Stimulated activated CD4-positive, alpha-beta T cell treated with anti-CD3 and anti-CD28 coated beads, Interleukin-1b, Interleukin-23, amount 100 ng/mL, for 48 hours (primary cell): ENCODE measurements around the gene MBOAT7.
A peak's percentile ranks its signal among the peaks of the same experiment; 100 is the strongest.

Experiments used
- DNase-seq: peaks from one replicate; pipeline ENCODE4 v3.0.0-alpha.2; 2020

Gene MBOAT7

GRCh38 chr19:54137699-54138488 lies 51.5 kb downstream of the MBOAT7 start, which contains the start of gene CNOT3:
Gene CNOT3, plus strand, starts transcription at chr19:54137762. Its CDS starts 5,217 bp downstream, at chr19:54142979.
- DNase-seq: peak; percentile 39

GRCh38 chr19:54136864-54137698 lies 52.3 kb downstream of the MBOAT7 start:
- peak; percentile 100 for DNase-seq

DNA sequence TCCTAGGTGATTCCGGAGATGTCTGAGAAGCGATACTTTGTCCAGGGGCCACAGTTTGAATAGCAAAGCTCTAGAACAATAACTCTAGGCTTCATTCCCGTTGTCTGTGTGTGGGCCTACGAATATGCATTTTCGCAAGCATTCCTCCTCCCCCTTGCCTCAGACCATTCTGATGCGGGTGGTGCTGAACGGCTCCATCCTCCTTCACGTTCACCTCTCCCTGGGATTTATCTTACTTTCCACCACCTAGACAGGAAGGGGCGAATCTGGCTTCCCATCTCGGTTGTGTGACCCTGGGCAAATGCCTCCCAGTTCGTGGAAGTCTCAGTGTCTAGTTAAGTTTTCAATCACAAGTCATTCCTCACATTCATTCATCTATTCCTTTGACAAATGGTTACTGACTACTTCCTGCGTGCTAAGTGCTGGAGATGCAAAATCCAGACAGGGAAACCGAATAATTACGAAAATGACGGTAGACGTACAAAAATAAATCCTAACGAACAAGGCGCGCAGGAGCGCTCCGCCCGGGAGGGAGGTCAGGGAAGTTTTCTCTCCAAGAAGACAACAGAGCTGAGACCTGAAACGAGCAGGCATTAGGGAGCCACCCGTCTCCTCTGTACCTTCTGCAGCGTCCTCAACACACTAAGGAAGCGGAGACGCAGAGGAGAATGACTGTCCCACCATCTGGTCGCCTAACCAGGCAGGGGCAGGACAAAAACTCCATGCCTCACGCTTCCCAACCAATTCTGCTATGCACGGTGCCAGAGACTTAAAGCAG lies 53.1 kb downstream of the MBOAT7 start:
- DNase-seq: no peak

DNA sequence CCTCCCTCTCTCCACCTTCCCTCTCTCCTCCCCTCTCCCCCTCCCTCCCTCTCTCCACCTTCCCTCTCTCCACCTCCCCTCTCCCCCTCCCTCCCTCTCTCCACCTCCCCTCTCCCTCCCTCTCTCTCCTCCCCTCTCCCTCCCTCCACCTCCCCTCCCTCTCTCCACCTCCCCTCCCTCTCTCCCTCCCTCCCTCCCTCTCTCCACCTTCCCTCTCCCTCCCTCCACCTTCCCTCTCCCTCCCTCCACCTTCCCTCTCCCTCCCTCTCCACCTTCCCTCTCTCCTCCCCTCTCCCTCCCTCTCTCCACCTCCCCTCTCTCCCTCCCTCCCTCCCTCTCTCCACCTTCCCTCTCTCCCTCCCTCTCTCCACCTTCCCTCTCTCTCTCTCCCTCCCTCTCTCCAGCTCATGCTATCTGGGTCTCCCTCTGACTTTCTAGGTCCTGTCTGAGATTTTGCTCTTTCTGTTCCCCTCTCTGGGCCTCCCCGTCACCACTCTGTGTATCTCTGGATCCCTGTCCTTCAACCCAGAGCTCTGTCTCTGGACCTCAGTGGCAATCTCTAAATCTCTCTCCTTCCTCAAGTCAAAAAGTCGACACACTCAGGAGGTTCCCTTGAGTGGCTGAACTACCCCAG lies 55.3 kb downstream of the MBOAT7 start:
- DNase-seq: no peak

GRCh38 chr19:54133312-54133956 lies 55.9 kb downstream of the MBOAT7 start:
- DNase-seq: no peak

- DNase-seq: no peak
These were observed 59.8 kb downstream of the MBOAT7 start for GRCh38 chr19:54129617-54129996.

GRCh38 chr19:54128796-54129616 lies 60.4 kb downstream of the MBOAT7 start:
- no peak for DNase-seq

DNA sequence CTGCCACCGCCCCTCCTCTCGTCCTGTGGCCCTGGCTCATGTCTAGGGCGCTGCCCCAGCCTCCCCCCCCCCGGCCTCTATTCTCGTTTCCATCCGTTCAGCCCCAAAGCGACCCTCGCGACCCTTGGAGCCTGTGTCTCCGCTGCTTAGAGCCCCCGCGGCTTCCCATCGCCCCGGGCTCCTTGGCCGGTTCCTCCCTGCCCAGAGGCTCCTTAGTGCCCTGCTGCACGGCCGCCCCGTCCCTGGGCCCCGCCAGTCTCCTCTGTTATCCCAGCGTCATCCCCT lies 61.0 kb downstream of the MBOAT7 start:
- no peak for DNase-seq

- DNase-seq: no peak
These were observed 61.5 kb downstream of the MBOAT7 start for GRCh38 chr19:54127688-54128440.

DNA sequence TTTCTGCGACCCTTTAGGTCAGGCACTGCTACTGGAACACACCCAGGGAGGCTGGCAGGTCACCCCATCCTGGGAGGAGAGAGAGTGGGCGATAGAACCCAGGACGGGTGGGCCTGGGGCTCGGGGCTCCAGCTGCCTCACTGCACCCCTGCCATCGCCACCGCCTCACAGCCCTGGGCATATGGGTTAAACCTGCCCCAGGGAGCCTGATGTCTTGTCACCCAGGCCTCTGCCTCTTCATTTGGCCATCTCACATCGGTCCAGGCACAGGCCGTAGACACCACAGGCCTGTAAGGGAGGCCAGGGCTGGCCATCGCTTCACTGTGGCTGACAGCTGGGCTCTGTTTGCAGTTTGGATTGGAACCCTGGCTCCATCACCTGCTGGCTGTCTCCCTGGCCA lies 63.7 kb downstream of the MBOAT7 start:
- no peak for DNase-seq

- no peak for DNase-seq
These were observed 65.0 kb downstream of the MBOAT7 start for GRCh38 chr19:54124393-54124792.

DNA sequence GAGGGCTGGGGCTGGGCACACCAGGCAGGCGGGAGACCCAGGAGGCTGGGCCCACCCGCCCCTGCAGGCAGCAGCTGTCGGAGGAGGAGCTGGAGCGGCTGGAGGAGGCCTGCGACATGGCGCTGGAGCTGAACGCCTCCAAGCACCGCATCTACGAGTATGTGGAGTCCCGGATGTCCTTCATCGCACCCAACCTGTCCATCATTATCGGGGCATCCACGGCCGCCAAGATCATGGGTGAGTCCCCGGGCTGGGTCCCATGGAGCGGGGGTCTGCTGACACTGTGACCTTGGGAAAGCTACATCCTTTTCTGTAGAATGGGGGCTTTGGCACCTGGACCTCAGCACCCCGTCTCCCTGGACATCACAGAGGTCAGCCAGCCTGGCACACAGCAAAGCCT lies 65.7 kb downstream of the MBOAT7 start:
- no peak for DNase-seq
